Measurements from ENCODE around the gene TCFL5.

The TCFL5 gene

GRCh38 chr20:62861726-62862336, at the start of gene TCFL5:
TSS of gene TCFL5 (minus strand) at chr20:62861822. CDS start at chr20:62861670, 152 bp downstream.
- peak; percentile 86 for DNase-seq (ENCODE audit: low spot score)

- no peak for DNase-seq (ENCODE audit: low spot score)
These were observed 49.3 kb upstream of the TCFL5 start for GRCh38 chr20:62910777-62911497.

DNA sequence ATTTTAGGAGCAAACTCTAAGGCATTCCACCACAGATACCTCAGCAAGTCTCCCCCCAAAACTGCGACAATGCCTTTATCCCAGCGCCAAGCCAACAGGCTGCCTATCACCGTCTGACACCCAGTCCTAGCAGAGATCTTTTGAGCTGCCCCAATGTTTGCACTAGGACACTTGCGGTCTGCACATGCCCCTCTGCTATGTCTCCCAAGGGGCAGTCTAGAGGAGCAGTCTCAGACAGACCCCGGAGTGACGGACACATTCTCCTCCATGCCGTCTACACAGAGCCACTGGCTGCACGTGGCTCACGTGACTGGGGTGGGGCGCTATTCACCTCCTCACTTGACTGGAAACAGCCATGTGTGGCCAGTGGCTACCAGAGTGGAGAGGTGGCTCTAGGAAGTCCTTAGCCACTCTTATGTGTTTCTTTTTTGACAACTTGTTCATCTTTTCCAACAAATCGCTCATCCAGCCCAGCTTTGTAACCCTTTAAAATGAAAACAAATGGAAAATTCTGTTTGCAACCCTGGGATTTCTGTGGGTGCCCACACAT, 48.7 kb upstream of the TCFL5 start:
- DNase-seq (ENCODE audit: low spot score) = no peak

GRCh38 chr20:62908971-62909791, 47.6 kb upstream of the TCFL5 start:
- no peak for DNase-seq (ENCODE audit: low spot score)

GRCh38 chr20:62907384-62908317, 46.0 kb upstream of the TCFL5 start:
- no peak for DNase-seq (ENCODE audit: low spot score)

DNA sequence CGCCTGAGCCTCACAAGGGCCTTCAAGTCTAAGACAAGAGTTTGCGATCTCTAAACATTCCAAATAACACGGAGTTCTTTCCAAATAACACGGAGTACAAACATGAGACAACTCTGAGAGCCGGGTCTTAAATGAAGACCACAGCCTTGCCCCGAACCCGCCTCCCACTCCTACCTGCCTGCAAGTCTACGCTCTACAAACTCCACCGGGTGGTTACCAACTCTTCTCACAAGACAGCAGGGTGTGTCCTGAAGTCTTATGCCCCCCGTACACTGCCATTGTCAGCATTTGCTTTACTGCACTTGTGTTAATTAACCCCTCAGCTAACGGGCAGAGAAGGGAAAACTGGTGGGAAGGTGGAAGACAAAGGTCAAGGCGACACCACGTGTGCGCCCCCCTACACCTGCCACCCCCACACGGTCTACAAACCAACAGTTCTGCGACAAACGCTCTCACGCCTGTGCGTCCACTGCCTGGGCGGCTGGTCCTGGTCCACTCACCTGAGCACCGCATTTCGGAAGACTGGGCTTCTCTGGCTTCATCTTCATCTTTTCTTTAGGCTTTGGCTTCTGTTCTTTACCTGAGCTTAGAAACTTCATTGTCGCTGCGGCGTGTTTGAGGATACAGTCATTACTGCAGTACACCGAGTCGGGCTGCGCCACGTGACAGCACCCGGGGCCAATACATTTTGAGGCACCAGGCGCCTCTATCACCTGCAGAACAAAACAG, 45.2 kb upstream of the TCFL5 start:
- DNase-seq (ENCODE audit: low spot score) = no peak

DNA sequence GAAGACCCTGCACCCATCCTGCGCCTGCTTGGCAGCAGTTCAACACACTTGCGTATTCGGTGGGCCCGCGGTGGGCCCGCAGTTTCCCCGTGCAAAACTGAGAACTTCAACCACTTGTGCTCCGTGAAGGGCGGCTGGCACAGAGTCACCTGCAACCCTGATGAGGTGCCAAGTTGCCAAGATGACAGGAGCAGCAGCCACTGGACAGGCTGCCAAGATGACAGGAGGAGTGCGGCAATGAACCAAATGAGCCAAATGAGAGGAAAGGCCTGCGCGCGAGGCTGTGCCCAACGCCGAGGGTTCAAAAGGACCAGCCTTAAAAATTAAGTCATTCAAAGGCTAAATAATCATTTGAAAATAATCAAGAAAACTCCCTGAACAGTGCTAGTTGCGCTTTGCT, 44.6 kb upstream of the TCFL5 start:
- DNase-seq (ENCODE audit: low spot score) = no peak

GRCh38 chr20:62905536-62906117, 44.0 kb upstream of the TCFL5 start:
- no peak for DNase-seq (ENCODE audit: low spot score)

GRCh38 chr20:62902926-62903615, 41.4 kb upstream of the TCFL5 start:
- no peak for DNase-seq (ENCODE audit: low spot score)

GRCh38 chr20:62901891-62902290, 40.3 kb upstream of the TCFL5 start:
- DNase-seq (ENCODE audit: low spot score) = no peak

GRCh38 chr20:62900692-62901584, 39.3 kb upstream of the TCFL5 start:
- no peak for DNase-seq (ENCODE audit: low spot score)

GRCh38 chr20:62900052-62900691, 38.5 kb upstream of the TCFL5 start:
- DNase-seq (ENCODE audit: low spot score) = peak; percentile 64

DNA sequence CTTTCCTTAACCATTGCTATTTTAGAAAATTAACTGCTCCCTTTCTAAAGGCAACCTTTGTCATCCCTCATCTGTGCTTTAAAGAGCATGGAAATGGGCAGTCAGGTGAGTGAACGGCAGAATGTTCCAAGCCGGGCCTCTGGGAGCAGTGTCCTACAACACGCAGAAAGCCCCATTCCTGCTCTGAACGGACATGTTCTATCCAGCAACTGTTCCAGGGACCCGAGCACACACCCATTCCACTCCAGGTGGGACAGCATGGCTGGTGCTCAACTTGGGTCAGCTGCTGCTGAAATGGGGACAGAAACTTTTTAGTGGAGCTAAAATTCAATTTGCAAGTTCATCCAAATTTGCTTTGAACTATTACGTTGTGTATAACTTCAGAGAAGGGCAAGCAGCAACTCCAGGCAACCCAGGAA, 38.0 kb upstream of the TCFL5 start:
- no peak for DNase-seq (ENCODE audit: low spot score)

GRCh38 chr20:62898970-62899632, 37.5 kb upstream of the TCFL5 start:
- no peak for DNase-seq (ENCODE audit: low spot score)

GRCh38 chr20:62898093-62898964, 36.7 kb upstream of the TCFL5 start:
- DNase-seq (ENCODE audit: low spot score) = no peak

DNA sequence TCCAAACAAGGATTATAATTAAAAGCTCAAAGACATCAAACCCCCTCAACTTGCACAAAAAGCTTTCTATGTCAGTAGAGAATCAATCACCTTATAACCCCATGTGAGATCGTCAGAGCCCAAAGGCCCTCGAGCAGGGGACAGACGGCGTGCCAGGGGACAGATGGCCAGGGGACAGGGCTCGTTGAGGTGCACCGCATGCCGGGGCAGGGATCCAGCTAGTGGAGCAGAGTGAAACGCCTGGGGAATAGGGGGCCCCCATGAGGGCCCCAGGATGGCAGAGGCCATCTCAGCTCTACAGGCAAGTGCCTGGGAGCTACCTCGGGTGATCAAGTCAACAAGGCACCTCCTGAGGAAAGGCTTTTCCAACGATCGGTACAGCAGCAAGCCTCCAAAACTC, 36.0 kb upstream of the TCFL5 start:
- no peak for DNase-seq (ENCODE audit: low spot score)

DNA sequence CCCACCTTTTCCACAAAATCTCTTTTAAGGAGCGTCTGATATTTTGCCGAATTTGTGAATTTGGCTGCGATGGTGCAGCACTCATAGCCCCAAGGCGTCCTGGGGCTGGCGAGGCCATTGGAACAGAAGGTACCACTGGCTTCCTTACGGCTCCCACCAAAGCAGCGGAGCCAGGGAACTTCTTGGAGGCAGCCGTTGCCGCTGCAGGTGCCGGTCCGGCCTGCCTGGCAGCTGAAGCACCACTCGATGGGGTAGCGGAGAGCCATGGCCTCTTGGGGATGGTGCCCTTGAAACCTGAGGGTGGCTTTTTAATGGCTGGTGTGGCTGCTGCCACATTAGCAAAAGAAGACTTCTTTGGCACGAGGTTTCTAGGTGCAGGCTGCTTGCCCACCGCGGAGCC, 34.9 kb upstream of the TCFL5 start:
- no peak for DNase-seq (ENCODE audit: low spot score)
